NB4 (cell line): ENCODE data around the gene NELFA.

Experiments used
- MAX ChIP-seq: IDR thresholded peaks from 2 replicates; pipeline ENCODE4 v1.6.1; 2011; ENCODE audit warnings: low read depth, low read length
- POLR2A ChIP-seq: IDR thresholded peaks from 2 replicates; pipeline ENCODE4 v1.6.1; 2011; ENCODE audit warnings: mild to moderate bottlenecking; ENCODE audit not compliant: insufficient read length; ENCODE audit errors: extremely low read depth
- TF ChIP-seq, protein P1 (sequence below): IDR thresholded peaks from one replicate; pipeline ENCODE4 v1.5.1; 2012; ENCODE audit warnings: low read depth, low read length

GRCh38 chr4:1948232-1948631, 60.5 kb downstream of the NELFA start:
- TF ChIP-seq POLR2A (no peak), MAX (no peak)
- TF ChIP-seq, protein P1, sequence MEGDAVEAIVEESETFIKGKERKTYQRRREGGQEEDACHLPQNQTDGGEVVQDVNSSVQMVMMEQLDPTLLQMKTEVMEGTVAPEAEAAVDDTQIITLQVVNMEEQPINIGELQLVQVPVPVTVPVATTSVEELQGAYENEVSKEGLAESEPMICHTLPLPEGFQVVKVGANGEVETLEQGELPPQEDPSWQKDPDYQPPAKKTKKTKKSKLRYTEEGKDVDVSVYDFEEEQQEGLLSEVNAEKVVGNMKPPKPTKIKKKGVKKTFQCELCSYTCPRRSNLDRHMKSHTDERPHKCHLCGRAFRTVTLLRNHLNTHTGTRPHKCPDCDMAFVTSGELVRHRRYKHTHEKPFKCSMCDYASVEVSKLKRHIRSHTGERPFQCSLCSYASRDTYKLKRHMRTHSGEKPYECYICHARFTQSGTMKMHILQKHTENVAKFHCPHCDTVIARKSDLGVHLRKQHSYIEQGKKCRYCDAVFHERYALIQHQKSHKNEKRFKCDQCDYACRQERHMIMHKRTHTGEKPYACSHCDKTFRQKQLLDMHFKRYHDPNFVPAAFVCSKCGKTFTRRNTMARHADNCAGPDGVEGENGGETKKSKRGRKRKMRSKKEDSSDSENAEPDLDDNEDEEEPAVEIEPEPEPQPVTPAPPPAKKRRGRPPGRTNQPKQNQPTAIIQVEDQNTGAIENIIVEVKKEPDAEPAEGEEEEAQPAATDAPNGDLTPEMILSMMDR: no peak
